AG09309 (cell line): Measurements from ENCODE around the gene BBOF1.

Experiments used
- DNase-seq: peaks from one replicate; pipeline ENCODE4 v3.0.0-alpha.2; 2010; ENCODE audit warnings: low read depth
- H3K4me3 ChIP-seq: 2 replicates; pipeline ENCODE4 v1.5.1; 2011; ENCODE audit warnings: mild to moderate bottlenecking, low read depth, low read length, moderate library complexity; ENCODE audit not compliant: control insufficient read depth
- TF ChIP-seq, protein P1 (sequence below): IDR thresholded peaks from 2 replicates; pipeline ENCODE4 v1.5.1; 2011; ENCODE audit warnings: mild to moderate bottlenecking, low read depth, low read length, inconsistent platforms; ENCODE audit not compliant: insufficient read depth, control insufficient read depth; ENCODE audit errors: missing control alignments

BBOF1 gene

GRCh38 chr14:74049876-74050495, 30.8 kb downstream of the BBOF1 start:
- TF ChIP-seq, protein P1, sequence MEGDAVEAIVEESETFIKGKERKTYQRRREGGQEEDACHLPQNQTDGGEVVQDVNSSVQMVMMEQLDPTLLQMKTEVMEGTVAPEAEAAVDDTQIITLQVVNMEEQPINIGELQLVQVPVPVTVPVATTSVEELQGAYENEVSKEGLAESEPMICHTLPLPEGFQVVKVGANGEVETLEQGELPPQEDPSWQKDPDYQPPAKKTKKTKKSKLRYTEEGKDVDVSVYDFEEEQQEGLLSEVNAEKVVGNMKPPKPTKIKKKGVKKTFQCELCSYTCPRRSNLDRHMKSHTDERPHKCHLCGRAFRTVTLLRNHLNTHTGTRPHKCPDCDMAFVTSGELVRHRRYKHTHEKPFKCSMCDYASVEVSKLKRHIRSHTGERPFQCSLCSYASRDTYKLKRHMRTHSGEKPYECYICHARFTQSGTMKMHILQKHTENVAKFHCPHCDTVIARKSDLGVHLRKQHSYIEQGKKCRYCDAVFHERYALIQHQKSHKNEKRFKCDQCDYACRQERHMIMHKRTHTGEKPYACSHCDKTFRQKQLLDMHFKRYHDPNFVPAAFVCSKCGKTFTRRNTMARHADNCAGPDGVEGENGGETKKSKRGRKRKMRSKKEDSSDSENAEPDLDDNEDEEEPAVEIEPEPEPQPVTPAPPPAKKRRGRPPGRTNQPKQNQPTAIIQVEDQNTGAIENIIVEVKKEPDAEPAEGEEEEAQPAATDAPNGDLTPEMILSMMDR, result no peak
- H3K4me3 ChIP-seq, result no peak overlapping the region
- no peak for DNase-seq

DNA sequence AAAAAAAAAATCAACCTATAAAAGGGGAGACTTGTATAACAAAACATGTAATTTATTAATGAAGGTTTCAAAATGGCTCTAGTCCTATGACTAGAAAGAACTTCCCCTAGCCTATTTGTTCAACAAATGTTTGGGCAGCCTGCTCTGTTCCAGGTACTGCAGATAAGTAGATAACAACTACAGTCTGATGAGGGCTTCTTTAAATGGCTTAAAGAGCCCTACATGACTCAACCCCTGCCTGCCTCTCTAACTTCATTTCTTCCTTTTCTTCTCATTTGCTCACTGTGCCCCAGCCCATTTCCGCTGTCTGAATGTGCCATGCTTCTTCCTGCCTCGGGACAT, 43.6 kb downstream of the BBOF1 start:
- no peak for DNase-seq
- H3K4me3 ChIP-seq, result no peak overlapping the region
- TF ChIP-seq, protein P1, result no peak

GRCh38 chr14:74064426-74064825, 45.3 kb downstream of the BBOF1 start:
- TF ChIP-seq, protein P1, result no peak
- H3K4me3 ChIP-seq, result no peak overlapping the region
- no peak for DNase-seq

GRCh38 chr14:74064883-74065282, 45.7 kb downstream of the BBOF1 start:
- no peak for DNase-seq
- TF ChIP-seq, protein P1, result no peak
- no peak overlapping the region for H3K4me3 ChIP-seq

GRCh38 chr14:74065746-74066575, 46.8 kb downstream of the BBOF1 start:
- TF ChIP-seq, protein P1, result no peak
- DNase-seq, result no peak
- H3K4me3 ChIP-seq, result no peak overlapping the region

DNA sequence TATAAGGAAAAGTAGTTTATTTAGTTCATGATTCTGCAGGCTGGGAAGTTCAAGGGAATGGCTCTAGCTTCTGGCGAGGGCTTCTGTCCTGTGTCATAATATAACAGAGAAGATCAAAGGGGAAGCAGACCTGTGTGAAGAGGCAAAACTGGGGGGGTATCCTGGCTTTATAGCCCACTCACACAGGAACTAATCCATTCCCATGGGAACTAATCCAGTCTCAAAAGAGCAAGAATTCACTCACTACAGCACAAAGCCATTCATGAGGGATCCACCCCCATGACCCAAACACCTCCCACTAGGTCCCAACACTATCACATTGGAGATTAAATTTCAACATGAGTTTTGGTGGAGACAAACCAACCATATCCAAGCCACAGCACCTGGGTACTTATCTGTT, 58.3 kb downstream of the BBOF1 start:
- no peak overlapping the region for H3K4me3 ChIP-seq
- TF ChIP-seq, protein P1, result no peak
- no peak for DNase-seq
